Skin epidermis (tissue), 12 donors: ENCODE data around the gene RHOD.

Experiments
- H3K27ac ChIP-seq, 21 experiments: fragments of 200-600 bp; sonication (generic) in 11 of 21; one replicate each; pipeline ENCODE4 v1.5.0; 2020; ENCODE audit warnings: mild to moderate bottlenecking in 3 of 21, inconsistent platforms in 2 of 21, moderate library complexity in 2 of 21
- H3K4me3 ChIP-seq, 7 experiments: fragments of 200-600 bp; sonication (generic) in 2 of 7; one replicate each; pipeline ENCODE4 v1.5.0; 2020; ENCODE audit warnings: inconsistent platforms in 2 of 7, mild to moderate bottlenecking in 2 of 7, moderate library complexity in 1 of 7

RHOD gene

GRCh38 chr11:67056267-67057204, at the start of gene RHOD:
TSS of gene RHOD (plus strand) at chr11:67056847. CDS start at chr11:67056903, 56 bp downstream.
- Histone ChIP-seq H3K27ac (peak within 1 kb of the TSS; percentile 3 to 93 (median 82)), H3K4me3 (peak within 1 kb of the TSS; percentile 30 to 63 (median 45))

- no peak overlapping the region for H3K4me3 ChIP-seq
- H3K27ac ChIP-seq, result no peak overlapping the region
Measured at GRCh38 chr11:67007126-67007525, 49.5 kb upstream of the RHOD start.

GRCh38 chr11:67010296-67010905, 46.2 kb upstream of the RHOD start:
- Histone ChIP-seq H3K27ac (no peak overlapping the region), H3K4me3 (no peak overlapping the region)

- H3K27ac ChIP-seq, result no peak overlapping the region
Measured at GRCh38 chr11:67013511-67014045, 43.1 kb upstream of the RHOD start.

GRCh38 chr11:67014343-67014742, 42.3 kb upstream of the RHOD start:
- Histone ChIP-seq H3K4me3 (no peak overlapping the region), H3K27ac (no peak overlapping the region)

More at GRCh38 chr11:67013511-67014045, 43.1 kb upstream of the RHOD start:
- H3K4me3 ChIP-seq, result no peak overlapping the region

- Histone ChIP-seq H3K4me3 (no peak overlapping the region), H3K27ac (no peak overlapping the region)
Measured at GRCh38 chr11:67015048-67015447, 41.6 kb upstream of the RHOD start.

GRCh38 chr11:67016550-67016949, 40.1 kb upstream of the RHOD start:
- H3K27ac ChIP-seq, result no peak overlapping the region
- no peak overlapping the region for H3K4me3 ChIP-seq

GRCh38 chr11:67020949-67021348, 35.7 kb upstream of the RHOD start:
- no peak overlapping the region for H3K4me3 ChIP-seq
- H3K27ac ChIP-seq, result no peak overlapping the region

GRCh38 chr11:67022341-67022933, 34.2 kb upstream of the RHOD start:
- peak overlapping the region in 7 of 21 experiments; percentile 21 to 73 (median 52) for H3K27ac ChIP-seq
- peak overlapping the region in 5 of 7 experiments; percentile 17 to 48 (median 28) for H3K4me3 ChIP-seq

GRCh38 chr11:67022961-67023956, 33.4 kb upstream of the RHOD start, which contains the start of gene SYT12:
TSS of gene SYT12 (plus strand) at chr11:67023134. CDS start at chr11:67030145, 7,011 bp downstream.
- Histone ChIP-seq H3K27ac (peak within 1 kb of the TSS in 7 of 21 experiments; percentile 21 to 73 (median 52)), H3K4me3 (peak within 1 kb of the TSS; percentile 12 to 48 (median 26))

GRCh38 chr11:67023957-67024353, 32.7 kb upstream of the RHOD start:
- Histone ChIP-seq H3K4me3 (peak overlapping the region in 4 of 7 experiments; percentile 12 to 48 (median 31)), H3K27ac (no peak overlapping the region)

GRCh38 chr11:67024410-67024809, 32.2 kb upstream of the RHOD start:
- H3K4me3 ChIP-seq, result no peak overlapping the region
- H3K27ac ChIP-seq, result no peak overlapping the region

- H3K4me3 ChIP-seq, result no peak overlapping the region
- H3K27ac ChIP-seq, result no peak overlapping the region
Measured at GRCh38 chr11:67024966-67025365, 31.7 kb upstream of the RHOD start.

- H3K27ac ChIP-seq, result no peak overlapping the region
- H3K4me3 ChIP-seq, result no peak overlapping the region
Measured at GRCh38 chr11:67025750-67026149, 30.9 kb upstream of the RHOD start.

GRCh38 chr11:67026941-67027340, 29.7 kb upstream of the RHOD start:
- Histone ChIP-seq H3K27ac (no peak overlapping the region), H3K4me3 (no peak overlapping the region)

GRCh38 chr11:67027483-67027930, 29.1 kb upstream of the RHOD start:
- Histone ChIP-seq H3K27ac (peak overlapping the region in 5 of 21 experiments; percentile 25 to 44 (median 34)), H3K4me3 (no peak overlapping the region)

GRCh38 chr11:67027943-67028542, 28.6 kb upstream of the RHOD start:
- Histone ChIP-seq H3K4me3 (no peak overlapping the region), H3K27ac (peak overlapping the region in 6 of 21 experiments; percentile 25 to 62 (median 38))

GRCh38 chr11:67029146-67029545, 27.5 kb upstream of the RHOD start:
- no peak overlapping the region for H3K27ac ChIP-seq

More at GRCh38 chr11:67029146-67029545, 27.5 kb upstream of the RHOD start:
- no peak overlapping the region for H3K4me3 ChIP-seq
